Pancreas (tissue), 10 donors: Measurements from ENCODE around the gene KRTAP5-3. TPM values are rescaled to one million over a fixed set of nuclear protein-coding genes. Genes with fewer than 3 reads are reported as not detected.

Experiments used
- ATAC-seq, 4 donors: fragments of 200-7000 bp; cut with Tn5 transposase; one replicate each; pipeline versions ENCODE4 v1.8.0 to v1.9.1; 2020; ENCODE audit warnings: mild to moderate bottlenecking in 4 of 4, moderate library complexity in 4 of 4
- DNase-seq, 6 donors: peaks; one replicate each; pipeline ENCODE4 v3.0.0-alpha.2; 2020
- FAIRE-seq: peaks from 2 replicates; lab custom pipeline; 2012; peaks lifted over from hg19 to GRCh38; lab: Jason Lieb, UNC
- H3K27ac ChIP-seq, 4 donors: fragments of 200-600 bp; sonication (generic); 1 replicate in 3 of 4; 2 replicates in 1 of 4; pipeline versions ENCODE4 v1.5.0 to v1.8.0; 2020
- H3K27me3 ChIP-seq, 4 donors: fragments of 200-600 bp; one replicate each; pipeline ENCODE4 v1.8.0; 2021
- H3K36me3 ChIP-seq, 3 donors: fragments of 200-600 bp; sonication (generic) in 1 of 3; one replicate each; pipeline versions ENCODE4 v1.5.0 to v1.8.0; 2020 to 2021
- H3K4me1 ChIP-seq, 3 donors: fragments of 200-600 bp; one replicate each; pipeline ENCODE4 v1.8.0; 2021
- H3K4me3 ChIP-seq, 4 donors: fragments of 200-600 bp; sonication (generic) in 2 of 4; one replicate each; pipeline versions ENCODE4 v1.5.0 to v1.8.0; 2020 to 2021
- H3K9me3 ChIP-seq, 4 donors: fragments of 200-600 bp; one replicate each; pipeline ENCODE4 v1.8.0; 2021
- CTCF ChIP-seq, 4 donors: fragments of 200-600 bp; sonication (generic) in 3 of 4; IDR thresholded peaks; one replicate each; pipeline versions ENCODE4 v1.5.0 to v1.8.0; 2021; ENCODE audit warnings: antibody characterized with exemption in 4 of 4
- WGBS, 2 donors: extraction: QIAGEN DNeasy Blood & Tissue Kit; methylation state at CpG; one replicate each; pipeline ENCODE4 v1.1.7; 2013; 5-methylcytosine and 5-hydroxymethylcytosine counted together
- intact Hi-C, 3 donors: fragments of 100-400 bp; cut with DNase I; formaldehyde crosslinking; loops; one replicate each; pipeline versions ENCODE4 v1.11.1 to v1.14.2; 2022
- polyA plus RNA-seq, 2 donors: library from polyadenylated mRNA; stranded (reverse); fragments of 200-250 nt; gene quantifications; one replicate each; pipeline ENCODE4 v1.2.3, GENCODE V29; 2013
- total RNA-seq, 6 donors: library from RNA; stranded (reverse); fragmentation: NEBNext Ultra II Directional in 4 of 6; extraction: Animal tissue kit (Norgen Biotek cat#: 25700) in 4 of 6; gene quantifications; one replicate each; pipeline versions ENCODE4 v1.2.1 to v1.2.4, GENCODE V29; 2021 to 2023
- donor health status: healthy with polysubstance abuse.
- donor health status: DM: no; HTN: no; CAD: no; lungs with moderate emphysema.
- donor health status: DM: no; HTN: no; CAD: no.
- donor health status: control.
- donor health status: control.
- donor health status: Bipolar disorder and iron deficiency.
- donor health status: DM: yes; HTN: yes; CAD: no.
- donor health status: DM: no; HTN: no; CAD: no.
- donor health status: DM: no; HTN: no; CAD: no.
- donor health status: DM: yes; HTN: yes; CAD: no.

Gene KRTAP5-3
- total and polyA plus RNA-seq, 8 donors: not detected

GRCh38 chr11:1570896-1571759, 37.1 kb downstream of the KRTAP5-3 start:
- no peaks in the 10 kb centered on the region for H3K27me3 ChIP-seq
- no peaks in the 10 kb centered on the region for H3K9me3 ChIP-seq
- peak overlapping the region; percentile 46 to 66 (median 50) for H3K27ac ChIP-seq
- intact Hi-C loops: no loop called here
- ATAC-seq (peak in 2 of 4 donors; percentile 2 to 3), DNase-seq (peak; percentile 44 to 88 (median 67)), FAIRE-seq (no peak)
- H3K4me1 ChIP-seq: peaks cover 0 to 10% (median 0%) of the 10 kb centered on the region in 3 donors
- WGBS, 2 donors: 9 to 28% methylated on average over 21 to 58 of the region's 58 CpGs
- H3K4me3 ChIP-seq: peak overlapping the region; percentile 28 to 70 (median 51)
- no peak for TF ChIP-seq CTCF (IDR thresholded peaks at IDR 0.05)
- no peaks in the 10 kb centered on the region for H3K36me3 ChIP-seq

- H3K4me3 ChIP-seq: peak overlapping the region in 2 of 4 donors; percentile 58 to 70
- no peak for FAIRE-seq
- ATAC-seq: no peak
Observed at GRCh38 chr11:1570531-1570895, 37.8 kb downstream of the KRTAP5-3 start.

GRCh38 chr11:1570001-1570453, 38.2 kb downstream of the KRTAP5-3 start:
- 64 to 80% methylated on average over 11 of the region's 11 CpGs for WGBS, 2 donors

More at GRCh38 chr11:1570531-1570895, 37.8 kb downstream of the KRTAP5-3 start:
- H3K36me3 ChIP-seq: no peaks in the 10 kb centered on the region
- intact Hi-C loops: no loop called here
- 86 to 90% methylated on average over 8 of the region's 8 CpGs for WGBS, 2 donors
- peaks cover 0 to 13% (median 0%) of the 10 kb centered on the region in 3 donors for H3K4me1 ChIP-seq
- no peaks in the 10 kb centered on the region for H3K9me3 ChIP-seq
- H3K27ac ChIP-seq: no peak overlapping the region
- no peaks in the 10 kb centered on the region for H3K27me3 ChIP-seq
- peak in 3 of 6 donors; percentile 7 to 52 (median 29) for DNase-seq
- no peak for TF ChIP-seq CTCF (IDR thresholded peaks at IDR 0.05)

GRCh38 chr11:1569251-1569780, 38.9 kb downstream of the KRTAP5-3 start:
- ATAC-seq: no peak
- peak in 3 of 6 donors; percentile 20 to 59 (median 46) for DNase-seq
- Histone ChIP-seq H3K4me1 (peaks cover 0 to 21% (median 9%) of the 10 kb centered on the region in 3 donors), H3K27me3 (no peaks in the 10 kb centered on the region), H3K9me3 (no peaks in the 10 kb centered on the region), H3K4me3 (no peak overlapping the region), H3K36me3 (no peaks in the 10 kb centered on the region), H3K27ac (no peak overlapping the region)
- no peak for TF ChIP-seq CTCF (IDR thresholded peaks at IDR 0.05)
- intact Hi-C loops: no loop called here
- WGBS, 2 donors: 73 to 84% methylated on average over 14 of the region's 14 CpGs
- FAIRE-seq: no peak

More at GRCh38 chr11:1570001-1570453, 38.2 kb downstream of the KRTAP5-3 start:
- intact Hi-C loops: no loop called here
- no peak for TF ChIP-seq CTCF (IDR thresholded peaks at IDR 0.05)
- DNase-seq (peak in 5 of 6 donors; percentile 24 to 76 (median 27)), FAIRE-seq (no peak), ATAC-seq (no peak)
- no peaks in the 10 kb centered on the region for H3K9me3 ChIP-seq
- no peak overlapping the region for H3K27ac ChIP-seq
- peaks cover 0 to 17% (median 3%) of the 10 kb centered on the region in 3 donors for H3K4me1 ChIP-seq
- no peaks in the 10 kb centered on the region for H3K36me3 ChIP-seq
- H3K4me3 ChIP-seq: peak overlapping the region in 2 of 4 donors; percentile 58 to 70
- no peaks in the 10 kb centered on the region for H3K27me3 ChIP-seq
